EL (cell line): ENCODE measurements around the gene ABHD16A.

Source experiments
- DNase-seq: peaks from one replicate; pipeline ENCODE4 v3.0.0-alpha.2; 2016

ABHD16A gene

DNA sequence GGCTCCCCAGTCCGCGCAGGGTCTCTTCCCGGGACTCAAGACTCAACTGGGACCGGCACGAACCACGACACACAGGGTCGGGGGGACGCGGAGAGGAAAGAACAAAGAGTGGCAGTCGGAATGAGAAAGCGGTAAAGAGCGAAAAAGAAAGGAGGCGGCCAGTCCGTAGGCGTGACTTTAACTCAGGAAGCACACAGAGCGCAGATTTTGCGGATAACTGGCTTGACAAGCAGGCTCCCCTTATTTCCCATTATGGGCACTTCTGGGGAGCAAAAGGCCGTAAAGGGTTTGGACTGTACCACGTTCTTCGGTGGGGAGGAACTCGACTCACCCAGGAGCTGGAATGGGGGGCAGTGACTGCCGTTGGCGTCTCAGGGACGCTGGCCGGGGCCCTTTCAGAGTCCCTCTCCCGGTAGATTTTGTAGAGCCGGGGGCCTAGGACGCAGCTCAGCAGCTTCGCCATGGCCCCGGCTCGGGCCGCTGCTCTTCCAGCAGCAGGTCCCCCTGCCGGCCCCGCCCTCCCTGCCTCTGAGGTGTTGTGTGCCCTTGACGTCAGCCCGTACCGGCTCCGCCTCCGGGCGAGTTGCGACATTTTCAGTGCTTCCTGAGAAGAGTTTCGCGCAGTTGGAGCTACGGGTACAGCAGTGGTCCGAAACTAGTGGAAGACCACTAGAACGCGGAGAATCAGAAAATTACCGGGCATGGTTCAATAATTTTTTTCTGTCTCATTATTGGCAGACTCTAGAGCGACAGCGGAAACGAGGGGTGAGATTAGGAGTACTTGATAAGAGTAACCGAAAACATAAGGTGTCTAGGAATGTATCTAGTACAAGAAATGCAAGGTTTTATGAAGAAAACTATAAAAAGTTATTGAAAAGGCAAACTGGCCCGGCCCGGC lies at the start of gene ABHD16A:
TSS of gene ABHD16A (minus strand) at position 506 of the 898 bp plus-strand sequence. CDS start at position 463, 43 bp downstream.
- DNase-seq: peak; percentile 99

DNA sequence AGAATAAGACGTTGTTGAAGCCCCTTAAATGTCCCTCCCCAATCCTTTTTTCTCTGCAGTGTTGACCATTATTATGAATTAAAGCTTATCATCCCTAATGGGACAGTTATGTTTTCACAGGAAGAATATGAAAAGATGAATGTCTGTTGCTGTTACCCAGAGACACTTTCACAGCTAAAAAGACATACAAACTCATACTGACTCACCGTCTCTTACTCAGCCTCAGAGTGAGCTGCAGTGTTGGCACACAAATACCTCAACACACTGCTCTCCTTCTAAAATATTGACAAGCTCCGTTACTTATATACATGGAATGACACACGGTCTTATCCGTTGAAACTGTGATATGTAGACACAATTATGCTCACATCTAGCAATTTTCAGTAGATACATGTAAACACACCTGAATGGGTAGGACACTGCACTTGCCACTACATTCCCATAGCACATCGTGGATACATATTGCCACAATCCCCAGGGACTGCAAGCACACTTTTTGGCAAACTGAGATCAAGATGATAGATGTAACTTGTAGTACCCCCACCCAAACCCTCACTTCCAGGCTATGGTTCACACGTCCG lies 49.7 kb upstream of the ABHD16A start:
- DNase-seq: peak; percentile 80

GRCh38 chr6:31750411-31751022 lies 47.4 kb upstream of the ABHD16A start:
- peak; percentile 65 for DNase-seq

- DNase-seq: no peak
Measured at GRCh38 chr6:31749301-31750036, 46.3 kb upstream of the ABHD16A start.

- no peak for DNase-seq
Measured at GRCh38 chr6:31744422-31744821, 41.3 kb upstream of the ABHD16A start.

DNA sequence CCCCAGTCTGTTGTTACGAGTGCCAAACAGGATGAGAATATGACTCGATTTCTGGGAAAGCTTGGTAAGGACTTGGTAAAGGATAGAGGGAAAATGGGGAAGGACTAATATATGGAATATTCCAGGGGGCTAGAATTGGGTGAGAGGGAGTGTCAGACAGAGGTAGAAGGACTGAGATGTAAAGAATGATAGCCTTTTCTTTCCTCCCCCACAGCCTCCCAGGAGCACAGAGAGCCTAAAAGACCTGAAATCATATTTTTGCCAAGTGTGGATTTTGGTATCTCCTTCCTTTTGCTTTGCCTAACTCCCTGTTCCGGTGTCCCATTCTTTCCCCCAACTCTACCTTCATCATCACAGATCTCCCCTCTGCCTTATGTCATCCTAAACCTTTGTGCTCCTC lies 39.8 kb upstream of the ABHD16A start:
- DNase-seq: no peak

DNA sequence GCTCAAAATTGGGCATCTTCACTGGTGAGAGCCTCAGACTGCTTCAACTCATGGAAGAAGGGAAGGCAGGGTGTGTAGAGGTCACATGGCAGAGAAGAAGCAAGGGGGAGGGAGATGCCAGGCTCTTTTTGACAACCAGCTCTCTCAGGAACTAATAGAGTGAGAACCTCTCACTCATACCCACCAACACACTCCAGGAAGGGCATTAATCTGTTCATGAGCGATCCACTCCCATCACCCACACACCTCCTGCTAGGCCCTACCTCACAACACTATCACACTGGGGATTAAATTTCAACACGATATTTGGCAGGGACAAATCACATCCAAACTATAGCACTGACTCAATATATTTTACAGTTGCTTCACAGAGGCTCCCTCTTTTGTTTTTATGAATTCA lies 38.7 kb upstream of the ABHD16A start:
- no peak for DNase-seq

GRCh38 chr6:31740397-31741223 lies 37.5 kb upstream of the ABHD16A start:
- DNase-seq: no peak

DNA sequence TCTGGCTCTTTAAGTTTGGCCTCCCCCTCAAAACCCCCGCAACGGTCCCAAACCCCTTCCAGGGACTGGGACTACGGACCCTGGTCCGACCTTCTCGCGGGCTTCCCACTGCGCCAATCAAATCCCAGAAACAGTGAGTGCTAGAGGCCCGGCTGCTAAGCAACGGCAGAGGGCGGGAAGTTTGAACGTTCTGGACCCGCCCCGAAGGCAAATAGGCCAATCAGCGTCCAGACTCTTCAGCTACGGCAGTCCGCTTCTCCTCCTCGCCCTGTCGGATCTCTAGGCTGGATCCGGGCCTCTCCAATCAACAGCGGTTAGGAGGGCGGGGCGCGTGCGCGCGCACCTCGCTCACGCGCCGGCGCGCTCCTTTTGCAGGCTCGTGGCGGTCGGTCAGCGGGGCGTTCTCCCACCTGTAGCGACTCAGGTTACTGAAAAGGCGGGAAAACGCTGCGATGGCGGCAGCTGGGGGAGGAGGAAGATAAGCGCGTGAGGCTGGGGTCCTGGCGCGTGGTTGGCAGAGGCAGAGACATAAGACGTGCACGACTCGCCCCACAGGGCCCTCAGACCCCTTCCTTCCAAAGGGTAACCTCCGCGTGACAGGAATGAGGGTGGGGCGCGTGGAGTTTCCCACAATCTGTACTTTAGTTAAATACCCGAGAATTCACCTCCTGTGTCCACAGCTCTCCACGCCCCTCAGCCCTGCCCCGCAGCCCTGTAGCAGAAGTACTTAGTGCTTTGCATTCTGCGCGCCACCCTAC lies 36.7 kb upstream of the ABHD16A start, which contains the start of gene MSH5:
TSS of gene MSH5 (plus strand) at position 367 of the 758 bp plus-strand sequence. CDS start 462 bp downstream, outside the sequence.
- peak; percentile 100 for DNase-seq

DNA sequence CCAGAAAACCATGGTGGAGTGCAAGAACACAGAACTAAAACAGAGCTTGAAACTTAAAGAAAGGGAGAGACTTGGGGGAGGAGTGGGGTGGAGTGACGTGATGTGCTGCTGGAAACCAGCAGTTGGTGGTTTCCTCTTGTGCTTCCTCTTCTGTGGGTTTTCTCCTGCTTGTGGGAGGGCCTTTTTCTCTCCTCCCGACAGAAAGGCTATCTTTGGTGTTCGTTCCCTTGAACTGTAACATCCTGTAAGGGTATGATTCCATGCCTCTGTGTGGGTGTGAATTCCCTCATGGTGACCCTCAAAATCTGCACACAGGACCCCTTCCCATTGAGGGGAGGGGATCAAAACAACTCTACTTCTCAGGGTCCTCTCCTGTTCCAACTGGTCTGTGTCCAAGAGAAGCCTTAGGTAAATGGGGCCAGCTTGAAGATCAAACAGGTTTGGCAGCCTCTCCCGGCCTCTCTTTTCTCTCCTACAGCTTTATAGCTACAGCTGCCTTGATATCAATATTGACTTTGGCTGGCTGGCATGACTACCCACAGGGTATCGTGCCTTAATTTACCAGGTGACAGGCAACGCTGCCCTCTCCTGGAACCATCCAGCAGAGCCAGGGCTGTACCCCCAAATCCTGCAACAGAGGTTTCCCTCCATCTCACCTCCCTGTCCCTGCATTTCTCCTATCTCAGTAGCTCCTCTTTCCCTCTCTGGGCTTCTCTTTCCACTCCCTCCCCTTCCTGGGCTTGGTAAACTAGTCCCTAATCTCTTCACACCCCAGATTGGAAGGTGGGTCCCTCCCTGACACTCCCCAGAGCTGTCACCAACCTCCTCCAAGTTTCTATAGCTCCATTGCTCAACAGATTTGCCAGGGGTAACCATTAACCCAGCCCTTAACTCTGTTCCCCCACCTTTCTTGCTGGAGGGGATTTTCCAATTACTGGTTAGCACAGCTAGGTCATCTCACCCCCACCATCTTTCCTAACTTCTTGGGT lies 35.2 kb upstream of the ABHD16A start:
- DNase-seq: peak; percentile 81

GRCh38 chr6:31737315-31737990 lies 34.3 kb upstream of the ABHD16A start:
- no peak for DNase-seq

DNA sequence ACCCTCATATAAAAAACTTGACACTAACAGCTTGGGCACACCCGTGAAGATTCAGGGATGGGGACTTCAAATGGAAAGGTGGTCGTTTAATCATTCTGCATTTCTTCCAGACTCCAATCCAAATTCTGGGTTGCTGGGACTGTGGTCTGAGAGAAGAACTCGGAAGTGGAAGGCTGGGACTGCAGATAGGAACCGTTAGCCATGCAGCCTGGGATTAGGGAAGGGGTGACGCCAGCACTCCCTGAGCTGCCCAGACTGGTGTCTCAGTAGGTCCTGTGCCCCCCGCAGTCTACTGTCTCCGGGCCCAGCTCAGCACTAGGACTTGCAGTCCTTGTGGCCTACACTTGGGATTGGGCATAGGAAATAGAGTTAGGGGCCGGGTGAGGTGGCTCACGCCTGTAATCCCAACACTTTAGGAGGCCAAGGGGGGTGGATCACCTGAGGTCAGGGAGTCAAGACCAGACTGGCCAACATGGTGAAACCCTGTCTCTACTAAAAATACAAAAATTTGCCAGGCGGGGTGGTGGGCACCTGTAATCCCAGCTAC lies 33.7 kb upstream of the ABHD16A start:
- no peak for DNase-seq

DNA sequence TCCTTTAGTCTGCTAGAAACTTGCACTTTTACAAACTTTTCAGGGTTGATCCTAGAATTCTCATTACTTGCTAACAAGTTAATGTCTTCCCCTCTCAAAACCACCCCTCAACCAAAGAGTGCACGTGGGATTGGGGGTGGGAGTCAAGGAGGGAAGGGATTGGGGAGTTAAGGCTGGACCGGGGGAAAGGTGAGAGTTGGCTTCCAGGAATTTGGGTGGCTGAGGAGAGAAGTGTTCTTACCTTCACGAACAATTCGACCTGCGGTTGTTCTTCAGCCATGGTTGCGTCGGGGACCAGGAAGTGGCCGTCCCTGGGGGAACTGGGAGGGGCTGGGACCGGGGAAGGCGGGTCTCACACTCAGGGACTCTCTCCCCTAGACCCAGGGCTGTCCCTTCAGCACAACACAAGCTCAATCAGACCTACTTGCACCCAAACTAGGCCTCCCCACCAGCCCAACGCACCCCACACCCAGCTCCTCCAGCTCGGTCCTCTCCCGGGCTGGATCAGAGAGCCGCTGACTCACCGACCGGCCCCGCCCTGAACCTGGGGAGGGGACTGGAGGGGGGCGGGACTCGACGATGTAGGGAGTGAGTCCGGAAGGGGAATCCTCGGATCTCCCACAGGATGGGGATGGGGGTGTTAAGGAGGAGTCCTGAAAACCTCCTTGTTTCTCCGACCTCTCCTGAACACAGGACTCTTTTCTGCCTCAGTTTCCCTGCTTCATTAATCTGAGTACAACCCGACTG lies 33.1 kb upstream of the ABHD16A start, which contains the start of gene CLIC1:
TSS of gene CLIC1 (minus strand) at position 510 of the 747 bp plus-strand sequence. CDS start at position 280, 230 bp downstream.
- peak; percentile 91 for DNase-seq

DNA sequence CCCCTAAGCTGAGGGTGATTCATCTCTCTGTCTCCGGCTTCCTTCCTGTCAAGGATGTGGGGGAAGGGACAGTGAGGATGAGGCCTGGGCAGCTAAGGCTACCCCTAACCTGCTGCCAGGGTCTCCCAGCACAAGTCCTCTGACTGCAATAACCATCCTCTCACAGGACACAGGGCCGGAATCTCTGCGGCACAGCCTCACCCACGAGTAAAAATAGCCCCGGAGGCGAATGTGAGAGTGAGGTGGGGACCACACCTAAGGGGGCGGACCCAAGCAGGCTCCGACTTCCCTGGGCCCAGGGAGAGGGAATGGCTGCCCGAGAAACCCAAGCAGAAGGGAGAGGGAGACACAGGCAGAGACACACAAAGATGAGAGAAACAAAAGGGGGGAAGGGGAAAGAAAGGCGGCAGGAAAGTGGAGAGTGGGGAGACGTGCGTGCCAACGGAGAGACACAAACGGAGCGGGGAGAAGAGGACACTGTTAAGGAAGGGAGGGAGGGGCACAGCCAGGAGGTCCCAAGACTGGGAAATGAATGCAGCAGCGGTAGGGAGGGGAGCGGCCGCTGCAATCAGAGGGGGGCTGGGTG lies 31.8 kb upstream of the ABHD16A start:
- peak; percentile 88 for DNase-seq

DNA sequence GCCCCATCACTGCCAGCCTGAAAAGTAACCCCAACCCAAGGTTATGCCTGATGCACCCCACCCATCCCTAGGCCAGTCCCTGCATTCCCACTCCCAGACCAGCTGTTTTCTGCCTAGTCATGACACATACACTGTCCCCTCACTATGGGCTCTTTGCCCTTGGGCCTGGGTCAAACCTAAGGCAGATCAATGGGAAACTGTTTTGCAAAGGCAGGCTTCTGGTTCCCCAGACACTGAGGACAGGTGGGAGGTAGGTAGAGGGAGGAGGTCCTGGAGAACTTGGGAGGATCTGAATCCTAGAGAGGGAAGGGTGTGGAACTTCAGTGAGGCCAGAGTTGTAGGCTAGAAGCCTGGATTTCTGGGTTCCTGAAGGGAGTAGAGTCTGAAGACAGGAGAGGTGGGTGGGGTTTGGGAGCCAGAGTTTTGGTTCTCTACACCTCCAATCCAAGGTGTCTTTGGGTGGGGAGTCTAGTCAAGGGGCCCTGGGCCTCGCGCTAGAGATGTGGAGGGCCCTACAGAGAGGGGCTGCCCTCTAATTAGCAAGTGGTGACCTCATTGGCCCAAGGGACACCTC lies 31.2 kb upstream of the ABHD16A start:
- DNase-seq: no peak

- DNase-seq: no peak
Measured at GRCh38 chr6:31733734-31734133, 30.6 kb upstream of the ABHD16A start.

- DNase-seq: no peak
Measured at GRCh38 chr6:31732029-31732428, 28.9 kb upstream of the ABHD16A start.
